Endodermal cell (in vitro differentiated cells): ENCODE results near the gene PARP12. TPM values are rescaled to one million over a fixed set of nuclear protein-coding genes. Genes with fewer than 3 reads are reported as not detected.

Experiments used
- DNase-seq: peaks from one replicate; pipeline ENCODE4 v3.0.0-alpha.2; 2017
- H3K27ac ChIP-seq: 2 replicates; pipeline ENCODE4 v1.5.1; 2013; ENCODE audit warnings: mild to moderate bottlenecking, low read depth, low read length, moderate library complexity
- H3K27me3 ChIP-seq: 2 replicates; pipeline ENCODE4 v1.6.1; 2013; ENCODE audit warnings: mild to moderate bottlenecking, low read length, moderate library complexity; ENCODE audit not compliant: insufficient read depth, control insufficient read depth, poor library complexity, severe bottlenecking
- H3K36me3 ChIP-seq: 2 replicates; pipeline ENCODE4 v1.7.0; 2013; ENCODE audit warnings: mild to moderate bottlenecking, low read length, moderate library complexity; ENCODE audit not compliant: control insufficient read depth, insufficient read depth
- H3K4me1 ChIP-seq: one replicate; pipeline ENCODE4 v1.7.0; 2013; ENCODE audit warnings: low read length; ENCODE audit not compliant: control insufficient read depth, insufficient read depth
- H3K4me3 ChIP-seq: 2 replicates; pipeline ENCODE4 v1.5.1; 2013; ENCODE audit warnings: mild to moderate bottlenecking, low read length, moderate library complexity
- H3K9ac ChIP-seq: 2 replicates; pipeline ENCODE4 v1.6.1; 2013; ENCODE audit warnings: mild to moderate bottlenecking, low read length, moderate library complexity; ENCODE audit not compliant: poor library complexity, severe bottlenecking; ENCODE audit errors: extremely low read depth
- H3K9me3 ChIP-seq: 2 replicates; pipeline ENCODE4 v1.6.1; 2013; ENCODE audit warnings: mild to moderate bottlenecking, low read length, moderate library complexity; ENCODE audit not compliant: control insufficient read depth
- H3K27ac Mint-ChIP-seq: 2 replicates; pipeline ENCODE4 v1.8.0; 2020; ENCODE audit warnings: mixed read lengths
- H3K27me3 Mint-ChIP-seq: 2 replicates; pipeline ENCODE4 v1.8.0; 2021; ENCODE audit warnings: mild to moderate bottlenecking, mixed read lengths; ENCODE audit not compliant: insufficient read depth
- H3K36me3 Mint-ChIP-seq: 2 replicates; pipeline ENCODE4 v1.8.0; 2020; ENCODE audit warnings: low read depth, mixed read lengths
- H3K4me1 Mint-ChIP-seq: 2 replicates; pipeline ENCODE4 v1.8.0; 2020; ENCODE audit warnings: mixed read lengths
- H3K4me3 Mint-ChIP-seq: 2 replicates; pipeline ENCODE4 v1.8.0; 2020; ENCODE audit warnings: mild to moderate bottlenecking, moderate library complexity, mixed read lengths
- H3K9me3 Mint-ChIP-seq: 2 replicates; pipeline ENCODE4 v1.8.0; 2020; ENCODE audit warnings: mild to moderate bottlenecking, mixed read lengths
- CTCF ChIP-seq: fragments of 200-600 bp; sonication (generic); conservative IDR thresholded peaks from 2 replicates; pipeline ENCODE4 v1.5.0; 2021; ENCODE audit warnings: antibody characterized with exemption, mild to moderate bottlenecking
- WGBS, 2 experiments: methylation state at CpG; one replicate each; pipeline versions ENCODE4 v1.1.5 to v1.1.7; 2013; ENCODE audit warnings: missing lambda C conversion rate in 2 of 2, mixed read lengths in 1 of 2; ENCODE audit not compliant: insufficient coverage in 1 of 2, insufficient read length in 1 of 2; 5-methylcytosine and 5-hydroxymethylcytosine counted together
- total RNA-seq, 2 donors: library from RNA; stranded (reverse); fragmentation: NEBNext Ultra II Directional in 1 of 2; extraction: Animal tissue kit (Norgen Biotek cat#: 25700) in 1 of 2; gene quantifications; 2 replicates in 1 of 2; 3 replicates in 1 of 2; pipeline ENCODE4 v1.2.1, GENCODE V29; 2021

Gene PARP12
- total RNA-seq, 2 donors from 2014 or later = 9.4 to 10.4 TPM

DNA sequence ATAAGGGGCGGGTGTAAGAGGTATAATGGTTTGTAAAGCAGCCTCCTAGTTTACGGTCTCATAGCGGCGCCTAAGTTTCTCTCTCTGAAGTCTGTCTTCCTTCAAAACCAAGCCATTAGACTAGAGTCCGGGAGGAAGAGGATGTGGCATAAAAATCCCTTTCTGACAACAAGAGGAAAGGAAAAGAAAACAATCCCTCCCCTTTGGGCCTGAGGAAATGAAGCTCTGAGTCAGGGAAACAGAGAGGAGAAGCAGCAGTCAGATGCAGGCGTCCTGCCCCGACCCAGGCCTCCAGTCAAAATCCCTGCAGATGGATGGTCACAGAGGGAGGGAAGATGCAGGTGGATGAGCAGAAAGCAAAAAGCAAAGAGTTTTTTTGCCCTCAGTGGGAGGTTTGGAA is 23.7 kb downstream of the PARP12 start:
- no peaks in the 10 kb centered on the region for H3K27me3 Mint-ChIP-seq
- no peaks in the 10 kb centered on the region for H3K9me3 Mint-ChIP-seq
- Histone ChIP-seq H3K9me3 (no peaks in the 10 kb centered on the region), H3K9ac (no peak overlapping the region), H3K27ac (no peak overlapping the region), H3K4me1 (no peaks in the 10 kb centered on the region), H3K36me3 (no peaks in the 10 kb centered on the region), H3K27me3 (no peaks in the 10 kb centered on the region), H3K4me3 (no peak overlapping the region)
- peaks cover 9% of the 10 kb centered on the region for H3K36me3 Mint-ChIP-seq
- 93 to 94% methylated on average over 2 to 7 of the region's 7 CpGs for WGBS, 2 experiments
- no peak overlapping the region for H3K27ac Mint-ChIP-seq
- TF ChIP-seq CTCF = no peak
- no peak overlapping the region for H3K4me3 Mint-ChIP-seq
- no peak for DNase-seq
- H3K4me1 Mint-ChIP-seq = no peaks in the 10 kb centered on the region

DNA sequence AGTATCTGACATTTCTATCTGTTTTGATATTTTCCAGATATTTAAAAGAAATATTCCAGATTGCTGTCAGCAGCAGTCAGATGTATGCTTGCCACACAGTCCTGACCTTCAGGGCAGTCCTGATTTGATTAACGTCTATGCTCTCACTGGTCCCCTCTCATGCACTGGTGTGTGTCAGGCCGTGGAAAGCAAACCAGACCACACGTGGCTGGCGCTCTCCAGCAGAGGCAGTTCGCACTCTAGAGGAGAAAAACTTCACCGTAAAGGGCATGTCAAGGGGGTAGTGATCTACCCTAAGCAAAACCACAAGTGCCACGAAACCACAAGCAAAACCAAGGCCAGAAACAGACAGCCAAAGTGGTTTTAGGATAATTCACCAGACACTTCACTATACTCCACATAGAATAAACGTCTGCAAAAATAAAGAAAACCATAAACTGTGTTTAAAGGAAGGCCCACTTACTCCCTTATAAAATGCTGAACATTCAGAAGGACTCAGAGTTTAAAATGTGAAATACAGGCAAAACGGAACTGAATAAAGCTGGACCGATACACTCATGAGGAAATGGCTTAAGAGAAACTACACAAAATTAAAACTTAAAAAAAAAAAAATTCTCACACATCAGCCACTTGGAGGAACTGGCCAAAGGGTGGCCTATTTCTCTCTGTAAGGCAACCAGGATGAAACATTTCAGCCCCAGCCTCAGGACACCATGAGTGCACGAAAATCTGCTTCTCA is 26.4 kb downstream of the PARP12 start:
- no peak overlapping the region for H3K4me3 Mint-ChIP-seq
- H3K9me3 ChIP-seq = no peaks in the 10 kb centered on the region
- no peak for TF ChIP-seq CTCF
- H3K36me3 Mint-ChIP-seq = peaks cover 3% of the 10 kb centered on the region
- no peak overlapping the region for H3K27ac ChIP-seq
- H3K9me3 Mint-ChIP-seq = no peaks in the 10 kb centered on the region
- H3K9ac ChIP-seq = no peak overlapping the region
- H3K27ac Mint-ChIP-seq = no peak overlapping the region
- no peak overlapping the region for H3K4me3 ChIP-seq
- 93 to 95% methylated on average over 3 to 11 of the region's 11 CpGs for WGBS, 2 experiments
- no peaks in the 10 kb centered on the region for H3K4me1 ChIP-seq
- no peaks in the 10 kb centered on the region for H3K36me3 ChIP-seq
- H3K4me1 Mint-ChIP-seq = no peaks in the 10 kb centered on the region
- H3K27me3 ChIP-seq = no peaks in the 10 kb centered on the region
- H3K27me3 Mint-ChIP-seq = no peaks in the 10 kb centered on the region
- DNase-seq = no peak

DNA sequence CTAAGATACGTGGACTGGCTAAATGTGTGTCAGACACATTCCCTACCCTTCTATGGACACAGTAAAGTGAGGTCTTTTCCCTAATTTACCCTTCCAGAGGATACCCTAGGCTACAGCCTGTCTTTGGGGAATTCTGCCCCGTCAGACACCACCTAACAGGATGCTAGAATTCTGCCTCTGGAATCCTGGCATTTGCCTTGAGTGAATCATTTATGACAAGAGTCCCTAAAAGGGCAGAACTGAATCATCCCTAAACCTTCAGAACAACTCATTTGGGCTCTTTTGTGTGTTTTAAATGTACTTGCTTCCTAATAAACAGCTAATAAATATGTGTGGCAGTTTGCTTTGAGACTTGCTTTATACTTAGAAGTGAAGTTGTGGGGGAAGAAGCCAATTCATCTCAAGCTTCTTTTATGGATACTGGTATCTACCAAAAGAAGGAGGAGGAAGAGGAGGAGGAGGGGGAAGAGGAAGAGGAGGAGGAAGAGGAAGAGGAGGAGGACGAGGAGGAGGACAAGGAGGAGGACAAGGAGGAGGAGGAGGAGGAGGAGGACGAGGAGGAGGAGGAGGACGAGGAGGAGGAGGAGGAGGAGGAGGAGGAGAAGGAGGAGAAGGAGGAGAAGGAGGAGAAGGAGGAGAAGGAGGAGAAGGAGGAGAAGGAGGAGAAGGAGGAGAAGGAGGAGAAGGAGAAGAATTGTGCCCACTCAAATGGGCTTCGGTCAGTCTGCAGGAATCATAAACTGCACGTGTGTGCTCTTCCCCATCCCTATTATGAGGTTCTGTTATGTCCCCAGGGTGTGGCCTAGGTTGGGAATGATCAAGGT is 27.1 kb downstream of the PARP12 start:
- Histone ChIP-seq H3K4me3 (no peak overlapping the region), H3K9ac (no peak overlapping the region), H3K36me3 (no peaks in the 10 kb centered on the region), H3K9me3 (no peaks in the 10 kb centered on the region), H3K27ac (no peak overlapping the region), H3K27me3 (no peaks in the 10 kb centered on the region), H3K4me1 (no peaks in the 10 kb centered on the region)
- TF ChIP-seq CTCF = no peak
- Mint-ChIP-seq H3K27ac (no peak overlapping the region), H3K9me3 (no peaks in the 10 kb centered on the region), H3K27me3 (no peaks in the 10 kb centered on the region), H3K36me3 (no peaks in the 10 kb centered on the region), H3K4me1 (no peaks in the 10 kb centered on the region), H3K4me3 (no peak overlapping the region)
- DNase-seq = no peak
- 89 to 94% methylated on average over 4 to 5 of the region's 7 CpGs for WGBS, 2 experiments
